KMS-11 (cell line): ENCODE measurements around the gene POLA1.

Experiments
- H2AFZ ChIP-seq: fragments of 200-600 bp; sonication (generic); 2 replicates; pipeline ENCODE4 v1.6.1; 2016; ENCODE audit warnings: antibody characterized with exemption, mixed run types, low read depth
- H3K27ac ChIP-seq: fragments of 200-600 bp; sonication (generic); 2 replicates; pipeline ENCODE4 v1.6.1; 2016; ENCODE audit warnings: mild to moderate bottlenecking, mixed run types
- H3K27me3 ChIP-seq: fragments of 200-600 bp; sonication (generic); 2 replicates; pipeline ENCODE4 v1.6.1; 2017; ENCODE audit warnings: mild to moderate bottlenecking, low read depth, mixed run types, moderate library complexity; ENCODE audit not compliant: insufficient read depth
- H3K36me3 ChIP-seq: fragments of 200-600 bp; sonication (generic); 2 replicates; pipeline ENCODE4 v1.6.1; 2017; ENCODE audit warnings: mild to moderate bottlenecking, mixed run types; ENCODE audit not compliant: insufficient read depth
- H3K4me1 ChIP-seq: fragments of 200-600 bp; sonication (generic); 2 replicates; pipeline ENCODE4 v1.6.1; 2016; ENCODE audit warnings: mild to moderate bottlenecking, low read depth, mixed run types; ENCODE audit not compliant: poor library complexity, severe bottlenecking
- H3K4me2 ChIP-seq: fragments of 200-600 bp; sonication (generic); 2 replicates; pipeline ENCODE4 v1.7.0; 2016; ENCODE audit warnings: mild to moderate bottlenecking, mixed run types
- H3K4me3 ChIP-seq: fragments of 200-600 bp; sonication (generic); IDR thresholded peaks from 2 replicates; pipeline ENCODE4 v1.6.1; 2017; ENCODE audit warnings: low read depth, low read length, mixed read lengths; ENCODE audit not compliant: insufficient read depth
- H3K79me2 ChIP-seq: fragments of 200-600 bp; sonication (generic); 2 replicates; pipeline ENCODE4 v1.6.1; 2016; ENCODE audit warnings: low read depth, mixed run types; ENCODE audit not compliant: insufficient read depth
- H3K9ac ChIP-seq: fragments of 200-600 bp; sonication (generic); 2 replicates; pipeline ENCODE4 v1.6.1; 2016; ENCODE audit warnings: mild to moderate bottlenecking, mixed run types
- H4K20me1 ChIP-seq: fragments of 200-600 bp; sonication (generic); 2 replicates; pipeline ENCODE4 v1.6.1; 2016; ENCODE audit warnings: mild to moderate bottlenecking, mixed run types; ENCODE audit not compliant: insufficient read depth
- CTCF ChIP-seq: fragments of 200-600 bp; sonication (generic); conservative IDR thresholded peaks from 2 replicates; pipeline ENCODE4 v1.6.1; 2017; ENCODE audit warnings: low read depth, mild to moderate bottlenecking, antibody characterized with exemption, low read length, moderate library complexity, mixed read lengths

The POLA1 gene

GRCh38 chrX:25020905-25021449, 327.3 kb downstream of the POLA1 start:
- peak overlapping the region; percentile 54 for H2AFZ ChIP-seq
- no peak overlapping the region for H3K27ac ChIP-seq
- H3K79me2 ChIP-seq = no peaks in the 10 kb centered on the region
- no peak overlapping the region for H3K9ac ChIP-seq
- H4K20me1 ChIP-seq = no peaks in the 10 kb centered on the region
- H3K4me2 ChIP-seq = peak overlapping the region; percentile 34; the same call in 1 of the 2 replicates
- TF ChIP-seq CTCF = peak; percentile 76
- H3K27me3 ChIP-seq = no peaks in the 10 kb centered on the region
- no peaks in the 10 kb centered on the region for H3K4me1 ChIP-seq
- no peaks in the 10 kb centered on the region for H3K36me3 ChIP-seq
- H3K4me3 ChIP-seq = no peak overlapping the region

- no peak overlapping the region for H3K9ac ChIP-seq
- no peaks in the 10 kb centered on the region for H3K27me3 ChIP-seq
- no peak overlapping the region for H3K4me3 ChIP-seq
- H3K4me2 ChIP-seq = no peak overlapping the region
- H2AFZ ChIP-seq = no peak overlapping the region
- no peaks in the 10 kb centered on the region for H3K4me1 ChIP-seq
- no peaks in the 10 kb centered on the region for H4K20me1 ChIP-seq
- no peak for TF ChIP-seq CTCF
- H3K27ac ChIP-seq = no peak overlapping the region
- no peaks in the 10 kb centered on the region for H3K36me3 ChIP-seq
- H3K79me2 ChIP-seq = no peaks in the 10 kb centered on the region
Observed at GRCh38 chrX:25022499-25023325, 329.0 kb downstream of the POLA1 start.

GRCh38 chrX:25023908-25024307, 330.2 kb downstream of the POLA1 start:
- no peak for TF ChIP-seq CTCF
- Histone ChIP-seq H4K20me1 (no peaks in the 10 kb centered on the region), H3K27me3 (no peaks in the 10 kb centered on the region), H3K36me3 (no peaks in the 10 kb centered on the region), H2AFZ (no peak overlapping the region), H3K9ac (no peak overlapping the region), H3K4me2 (no peak overlapping the region), H3K27ac (no peak overlapping the region), H3K4me1 (no peaks in the 10 kb centered on the region), H3K4me3 (no peak overlapping the region), H3K79me2 (no peaks in the 10 kb centered on the region)

GRCh38 chrX:25025615-25026014, 331.9 kb downstream of the POLA1 start:
- Histone ChIP-seq H3K9ac (no peak overlapping the region), H3K79me2 (no peaks in the 10 kb centered on the region), H3K27me3 (no peaks in the 10 kb centered on the region), H3K27ac (no peak overlapping the region), H4K20me1 (no peaks in the 10 kb centered on the region), H3K36me3 (no peaks in the 10 kb centered on the region), H2AFZ (no peak overlapping the region), H3K4me3 (no peak overlapping the region), H3K4me2 (no peak overlapping the region), H3K4me1 (no peaks in the 10 kb centered on the region)
- TF ChIP-seq CTCF = no peak
